ENCODE results near the gene AFAP1. TPM values are rescaled to one million over a fixed set of nuclear protein-coding genes. Genes with fewer than 3 reads are reported as not detected.
A peak's percentile ranks its signal among the peaks of the same experiment; 100 is the strongest.

AFAP1 gene
- total RNA-seq, 4 donors from 2014 or later = 4.4 to 16.6 (median 10.7) TPM

- no peak for DNase-seq
- H3K9me3 ChIP-seq = peaks cover 0 to 7% (median 5%) of the 10 kb centered on the region in 3 donors
- H3K36me3 ChIP-seq = no peaks in the 10 kb centered on the region
- H3K27me3 ChIP-seq = no peaks in the 10 kb centered on the region
- H3K4me1 ChIP-seq = peaks cover 3 to 61% (median 33%) of the 10 kb centered on the region in 3 donors
- H3K27ac ChIP-seq = peak overlapping the region; percentile 54 to 64 (median 60)
- intact Hi-C loops (cut with DNase I) = no loop called here
- TF ChIP-seq, protein P1, sequence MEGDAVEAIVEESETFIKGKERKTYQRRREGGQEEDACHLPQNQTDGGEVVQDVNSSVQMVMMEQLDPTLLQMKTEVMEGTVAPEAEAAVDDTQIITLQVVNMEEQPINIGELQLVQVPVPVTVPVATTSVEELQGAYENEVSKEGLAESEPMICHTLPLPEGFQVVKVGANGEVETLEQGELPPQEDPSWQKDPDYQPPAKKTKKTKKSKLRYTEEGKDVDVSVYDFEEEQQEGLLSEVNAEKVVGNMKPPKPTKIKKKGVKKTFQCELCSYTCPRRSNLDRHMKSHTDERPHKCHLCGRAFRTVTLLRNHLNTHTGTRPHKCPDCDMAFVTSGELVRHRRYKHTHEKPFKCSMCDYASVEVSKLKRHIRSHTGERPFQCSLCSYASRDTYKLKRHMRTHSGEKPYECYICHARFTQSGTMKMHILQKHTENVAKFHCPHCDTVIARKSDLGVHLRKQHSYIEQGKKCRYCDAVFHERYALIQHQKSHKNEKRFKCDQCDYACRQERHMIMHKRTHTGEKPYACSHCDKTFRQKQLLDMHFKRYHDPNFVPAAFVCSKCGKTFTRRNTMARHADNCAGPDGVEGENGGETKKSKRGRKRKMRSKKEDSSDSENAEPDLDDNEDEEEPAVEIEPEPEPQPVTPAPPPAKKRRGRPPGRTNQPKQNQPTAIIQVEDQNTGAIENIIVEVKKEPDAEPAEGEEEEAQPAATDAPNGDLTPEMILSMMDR (IDR thresholded peaks at IDR 0.05) = no peak
- no peak for TF ChIP-seq POLR2A (IDR thresholded peaks at IDR 0.05)
- H3K4me3 ChIP-seq = no peak overlapping the region
- WGBS, 2 donors = 38 to 44% methylated on average over 7 of the region's 7 CpGs
Measured at GRCh38 chr4:7890635-7891393, 48.8 kb downstream of the AFAP1 start.

DNA sequence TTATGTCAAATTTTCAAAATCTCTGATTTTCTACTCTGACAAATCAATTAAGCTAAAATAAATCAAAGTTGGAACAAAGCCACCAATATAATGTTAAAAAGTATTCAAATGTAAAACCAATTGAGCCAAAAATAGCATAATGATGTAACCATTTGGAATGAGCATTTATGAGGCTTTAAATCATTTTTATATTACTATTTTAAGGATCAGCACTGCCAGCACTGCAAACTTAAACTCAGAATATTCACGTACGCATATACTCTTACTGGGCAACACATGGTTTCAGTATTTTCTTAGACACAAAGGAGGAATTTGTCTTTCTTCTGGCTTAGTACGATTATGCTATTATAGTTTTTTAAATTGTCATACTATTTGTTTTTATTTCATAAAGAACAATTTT, 52.2 kb downstream of the AFAP1 start:
- H3K27ac ChIP-seq = peak overlapping the region in 1 of 4 donors; percentile 86
- DNase-seq = no peak
- peaks cover 3 to 68% (median 31%) of the 10 kb centered on the region in 3 donors for H3K4me1 ChIP-seq
- no peak for TF ChIP-seq POLR2A (IDR thresholded peaks at IDR 0.05)
- TF ChIP-seq, protein P1 (IDR thresholded peaks at IDR 0.05) = no peak
- H3K36me3 ChIP-seq = no peaks in the 10 kb centered on the region
- H3K9me3 ChIP-seq = peaks cover 0 to 7% (median 5%) of the 10 kb centered on the region in 3 donors
- WGBS, 2 donors = 71 to 91% methylated on average over 3 of the region's 3 CpGs
- no peaks in the 10 kb centered on the region for H3K27me3 ChIP-seq
- no peak overlapping the region for H3K4me3 ChIP-seq
- intact Hi-C loops (cut with DNase I) = no loop called here

GRCh38 chr4:7886007-7886973, 53.4 kb downstream of the AFAP1 start:
- intact Hi-C loops (cut with DNase I) = no loop called here
- Histone ChIP-seq H3K4me3 (no peak overlapping the region), H3K4me1 (peaks cover 0 to 58% (median 23%) of the 10 kb centered on the region in 3 donors), H3K27ac (peak overlapping the region; percentile 74 to 86 (median 77)), H3K9me3 (peaks cover 0 to 7% (median 5%) of the 10 kb centered on the region in 3 donors), H3K27me3 (no peaks in the 10 kb centered on the region), H3K36me3 (no peaks in the 10 kb centered on the region)
- DNase-seq = no peak
- WGBS, 2 donors = 49 to 67% methylated on average over 9 of the region's 9 CpGs
- TF ChIP-seq, protein P1 (IDR thresholded peaks at IDR 0.05) = no peak
- no peak for TF ChIP-seq POLR2A (IDR thresholded peaks at IDR 0.05)

DNA sequence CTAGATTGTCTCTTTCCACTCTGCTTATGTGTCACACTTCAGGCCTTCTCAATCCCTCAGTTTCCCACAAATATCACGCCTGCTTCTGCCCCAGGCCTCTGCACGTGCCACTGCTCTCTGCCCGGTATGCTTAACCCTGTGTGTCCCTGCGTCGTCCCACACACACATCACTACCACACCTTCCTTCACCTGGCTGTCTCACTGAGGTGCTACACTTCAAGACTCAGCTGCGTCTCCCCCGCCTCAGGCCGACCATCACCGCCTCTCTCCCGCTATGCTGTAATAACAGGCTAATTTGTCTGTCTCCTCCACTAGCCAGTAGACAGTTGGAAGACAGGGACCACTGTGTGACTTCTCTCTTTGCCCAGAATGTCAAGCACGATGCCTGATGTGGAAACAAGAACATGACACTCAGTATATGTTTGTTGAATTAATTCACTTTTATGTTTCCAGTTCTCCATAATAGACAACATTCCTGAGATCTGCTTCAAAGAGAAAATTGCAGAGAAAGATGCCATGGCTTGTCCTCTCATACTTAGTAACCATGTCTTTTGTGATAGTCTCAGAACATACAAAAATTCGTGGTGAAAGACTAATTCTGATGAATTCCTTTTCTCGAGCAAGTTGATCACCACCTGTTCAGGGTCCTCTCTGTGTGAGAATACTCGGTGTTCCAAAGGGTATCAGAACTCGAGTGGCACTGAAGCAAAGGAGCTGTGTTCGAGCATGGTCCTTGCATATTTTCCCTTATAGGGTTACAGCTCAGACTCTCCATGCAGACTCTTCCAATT, 54.2 kb downstream of the AFAP1 start:
- no peaks in the 10 kb centered on the region for H3K27me3 ChIP-seq
- no peak for DNase-seq
- 63 to 84% methylated on average over 16 of the region's 16 CpGs for WGBS, 2 donors
- intact Hi-C loops (cut with DNase I) = no loop called here
- peaks cover 0 to 58% (median 16%) of the 10 kb centered on the region in 3 donors for H3K4me1 ChIP-seq
- H3K36me3 ChIP-seq = no peaks in the 10 kb centered on the region
- TF ChIP-seq, protein P1 (IDR thresholded peaks at IDR 0.05) = no peak
- TF ChIP-seq POLR2A (IDR thresholded peaks at IDR 0.05) = no peak
- peaks cover 0 to 7% (median 5%) of the 10 kb centered on the region in 3 donors for H3K9me3 ChIP-seq
- no peak overlapping the region for H3K4me3 ChIP-seq
- H3K27ac ChIP-seq = peak overlapping the region; percentile 74 to 86 (median 77)

Measured in esophagus squamous epithelium (tissue), 5 donors.